Type B pancreatic cell (in vitro differentiated cells): Measurements from ENCODE around the gene CACNA1D. TPM values are rescaled to one million over a fixed set of nuclear protein-coding genes. Genes with fewer than 3 reads are reported as not detected.

ENCODE experiments used
- DNase-seq: peaks from one replicate; pipeline ENCODE4 v3.0.0; 2021; ENCODE audit warnings: mixed read lengths; ENCODE audit not compliant: unreplicated experiment; ENCODE audit errors: extremely low spot score
- H3K27ac Mint-ChIP-seq: 2 replicates; pipeline ENCODE4 v1.8.0; 2021; ENCODE audit warnings: mild to moderate bottlenecking, mixed read lengths
- H3K27me3 Mint-ChIP-seq: 2 replicates; pipeline ENCODE4 v1.8.0; 2021; ENCODE audit warnings: mixed read lengths
- H3K36me3 Mint-ChIP-seq: 2 replicates; pipeline ENCODE4 v1.8.0; 2021; ENCODE audit warnings: mixed read lengths
- H3K4me1 Mint-ChIP-seq: one replicate; pipeline ENCODE4 v1.8.0; 2021; ENCODE audit warnings: mixed read lengths; ENCODE audit not compliant: unreplicated experiment
- H3K4me3 Mint-ChIP-seq: 2 replicates; pipeline ENCODE4 v1.8.0; 2021; ENCODE audit warnings: mild to moderate bottlenecking, mixed read lengths
- H3K9me3 Mint-ChIP-seq: 2 replicates; pipeline ENCODE4 v1.8.0; 2021; ENCODE audit warnings: mixed read lengths
- CTCF ChIP-seq: fragments of 200-600 bp; sonication (generic); conservative IDR thresholded peaks from 2 replicates; pipeline ENCODE4 v1.5.0; 2021; ENCODE audit warnings: antibody characterized with exemption, mild to moderate bottlenecking
- total RNA-seq: library from RNA; stranded (reverse); gene quantifications from 2 replicates; pipeline ENCODE4 v1.2.1, GENCODE V29; 2021; ENCODE audit warnings: low replicate concordance

The CACNA1D gene
- total RNA-seq, 1 donor from 2014 or later = 17.4 TPM

GRCh38 chr3:53731934-53732624, 237.7 kb downstream of the CACNA1D start:
- peaks cover 3% of the 10 kb centered on the region for H3K9me3 Mint-ChIP-seq
- H3K36me3 Mint-ChIP-seq = no peaks in the 10 kb centered on the region
- no peak for DNase-seq
- H3K27me3 Mint-ChIP-seq = no peaks in the 10 kb centered on the region
- peaks cover 13% of the 10 kb centered on the region for H3K4me1 Mint-ChIP-seq
- no peak overlapping the region for H3K4me3 Mint-ChIP-seq
- no peak overlapping the region for H3K27ac Mint-ChIP-seq
- no peak for TF ChIP-seq CTCF

- Mint-ChIP-seq H3K9me3 (peaks cover 3% of the 10 kb centered on the region), H3K27ac (no peak overlapping the region), H3K27me3 (no peaks in the 10 kb centered on the region), H3K36me3 (no peaks in the 10 kb centered on the region), H3K4me1 (peaks cover 13% of the 10 kb centered on the region), H3K4me3 (no peak overlapping the region)
- DNase-seq = no peak
- no peak for TF ChIP-seq CTCF
Measured at GRCh38 chr3:53733446-53733845, 239.0 kb downstream of the CACNA1D start.

GRCh38 chr3:53739966-53740365, 245.6 kb downstream of the CACNA1D start:
- Mint-ChIP-seq H3K9me3 (no peaks in the 10 kb centered on the region), H3K27me3 (peaks cover 4% of the 10 kb centered on the region), H3K4me3 (no peak overlapping the region), H3K27ac (no peak overlapping the region), H3K4me1 (no peaks in the 10 kb centered on the region), H3K36me3 (no peaks in the 10 kb centered on the region)
- no peak for DNase-seq
- TF ChIP-seq CTCF = no peak

- peaks cover 4% of the 10 kb centered on the region for H3K27me3 Mint-ChIP-seq
- no peak overlapping the region for H3K27ac Mint-ChIP-seq
- no peaks in the 10 kb centered on the region for H3K36me3 Mint-ChIP-seq
- no peak for DNase-seq
- H3K4me3 Mint-ChIP-seq = no peak overlapping the region
- H3K9me3 Mint-ChIP-seq = no peaks in the 10 kb centered on the region
- no peaks in the 10 kb centered on the region for H3K4me1 Mint-ChIP-seq
- TF ChIP-seq CTCF = no peak
Measured at GRCh38 chr3:53740956-53741355, 246.5 kb downstream of the CACNA1D start.

- no peak for DNase-seq
- Mint-ChIP-seq H3K4me1 (no peaks in the 10 kb centered on the region), H3K4me3 (no peak overlapping the region), H3K9me3 (no peaks in the 10 kb centered on the region), H3K27me3 (peaks cover 4% of the 10 kb centered on the region), H3K27ac (no peak overlapping the region), H3K36me3 (no peaks in the 10 kb centered on the region)
- no peak for TF ChIP-seq CTCF
Measured at GRCh38 chr3:53744351-53744750, 249.9 kb downstream of the CACNA1D start.
